OCI-M2 (cell line): ENCODE measurements around the gene UBXN11.
"Not testable (repeated sequence)": the region's sequence is repeated elsewhere in the genome, so short reads cannot be mapped to it uniquely, and the experiment has no call there.

Source experiments
- DNase-seq: peaks from one replicate; lab custom pipeline; 2025; ENCODE audit not compliant: unreplicated experiment; lab: John Stamatoyannopoulos, UW

UBXN11 gene

GRCh38 chr1:26307363-26307781 lies 936 bp upstream of the UBXN11 start:
- DNase-seq = no peak

GRCh38 chr1:26305667-26306289 lies 658 bp downstream of the UBXN11 start:
- no peak for DNase-seq

GRCh38 chr1:26302733-26303405 lies 3.6 kb downstream of the UBXN11 start:
- DNase-seq = no peak

GRCh38 chr1:26300578-26301275 lies 5.7 kb downstream of the UBXN11 start:
- DNase-seq = no peak

GRCh38 chr1:26297791-26298124 lies 8.7 kb downstream of the UBXN11 start:
- DNase-seq = no peak

GRCh38 chr1:26297057-26297790 lies 9.2 kb downstream of the UBXN11 start:
- DNase-seq = no peak

- no peak for DNase-seq
Measured at GRCh38 chr1:26296340-26297056, 9.9 kb downstream of the UBXN11 start.

GRCh38 chr1:26295194-26296138 lies 11.0 kb downstream of the UBXN11 start:
- no peak for DNase-seq

GRCh38 chr1:26293911-26294463 lies 12.4 kb downstream of the UBXN11 start:
- DNase-seq = no peak

- not testable (repeated sequence) for DNase-seq
Measured at GRCh38 chr1:26292735-26293134, 13.7 kb downstream of the UBXN11 start.

- DNase-seq = no peak
Measured at GRCh38 chr1:26291939-26292338, 14.5 kb downstream of the UBXN11 start.

GRCh38 chr1:26291433-26291832 lies 15.0 kb downstream of the UBXN11 start:
- DNase-seq = no peak

- DNase-seq = no peak
Measured at GRCh38 chr1:26290882-26291261, 15.6 kb downstream of the UBXN11 start.

- no peak for DNase-seq
Measured at GRCh38 chr1:26290122-26290881, 16.1 kb downstream of the UBXN11 start.

- DNase-seq = no peak
Measured at GRCh38 chr1:26289158-26290059, 17.0 kb downstream of the UBXN11 start.

- DNase-seq = no peak
Measured at GRCh38 chr1:26288311-26288941, 18.0 kb downstream of the UBXN11 start.

GRCh38 chr1:26287811-26288210 lies 18.6 kb downstream of the UBXN11 start:
- DNase-seq = no peak
